AG04450 (cell line): ENCODE data around the gene L2HGDH. TPM values are rescaled to one million over a fixed set of nuclear protein-coding genes. Genes with fewer than 3 reads are reported as not detected.

ENCODE experiments used
- CTCF ChIA-PET: fragments of 300-600, 350-600 bp; formaldehyde crosslinking; extraction: SDS; loops from one replicate; lab custom pipeline; 2022; ENCODE audit warnings: antibody characterized with exemption, inconsistent platforms; lab: Charles Lee
- POLR2A ChIA-PET: fragments of 350-600 bp; formaldehyde crosslinking; extraction: SDS; loops from one replicate; lab custom pipeline; 2021; ENCODE audit warnings: antibody characterized with exemption, inconsistent platforms; lab: Yijun Ruan, JAX
- DNase-seq: peaks from one replicate; pipeline ENCODE4 v3.0.0-alpha.2; 2011; ENCODE audit warnings: low read depth, low spot score
- H3K27ac ChIP-seq: one replicate; pipeline ENCODE4 v1.5.1; 2012; ENCODE audit warnings: low read depth, low read length, control low read depth
- H3K27me3 ChIP-seq: one replicate; pipeline ENCODE4 v1.6.0; 2012; ENCODE audit warnings: low read length; ENCODE audit not compliant: control insufficient read depth, insufficient read depth
- H3K4me3 ChIP-seq: 2 replicates; pipeline ENCODE4 v1.5.1; 2011; ENCODE audit warnings: mild to moderate bottlenecking, low read depth, low read length, control low read depth
- H3K9me3 ChIP-seq: 2 replicates; pipeline ENCODE4 v1.5.1; 2012; ENCODE audit warnings: low read length; ENCODE audit not compliant: control insufficient read depth, insufficient read depth
- CTCF ChIP-seq: IDR thresholded peaks from 2 replicates; pipeline ENCODE4 v1.5.1; 2011; ENCODE audit warnings: low read depth, low read length, control low read depth, inconsistent platforms
- polyA plus RNA-seq: library from polyadenylated mRNA; depleted of rRNA; stranded (reverse); fragments of >200 nt; gene quantifications from 2 replicates; pipeline ENCODE4 v1.2.3, GENCODE V29; 2011

L2HGDH gene
- polyA plus RNA-seq, 1 experiment, result 3.6 TPM

DNA sequence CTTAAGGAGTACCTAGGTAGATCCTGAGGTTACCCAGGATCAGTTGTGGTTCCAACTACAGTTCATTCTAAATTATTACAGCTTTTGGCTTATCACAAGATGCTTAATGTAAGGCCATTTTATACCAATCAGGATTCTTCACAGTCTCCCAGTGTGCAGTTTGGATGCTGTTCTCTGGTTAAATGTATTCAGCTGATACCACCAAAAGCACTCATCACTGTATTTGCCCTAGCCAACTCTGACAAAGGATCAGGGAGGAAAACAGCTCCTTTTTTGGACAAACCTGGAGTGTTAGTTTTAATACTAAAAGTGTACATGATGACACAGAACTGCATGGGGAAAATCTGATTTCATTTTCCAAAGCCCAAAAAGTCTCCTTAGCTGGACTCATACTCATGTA is 19.6 kb upstream of the L2HGDH start:
- no peak for TF ChIP-seq CTCF
- DNase-seq, result no peak
- no peak overlapping the region for H3K4me3 ChIP-seq
- ChIA-PET POLR2A (interaction anchor here (0.6 kb wide), 1 partner anchor 19 kb away, joined by 5 read pairs; no protein-coding TSS in a partner anchor), CTCF (interaction anchor here (1.8 to 2.3 kb wide), 2 partner anchors 11 to 14 kb away, joined by 4 to 16 read pairs; no protein-coding TSS in a partner anchor)
- no peak overlapping the region for H3K27ac ChIP-seq
- no peaks in the 10 kb centered on the region for H3K9me3 ChIP-seq
- H3K27me3 ChIP-seq, result no peaks in the 10 kb centered on the region

DNA sequence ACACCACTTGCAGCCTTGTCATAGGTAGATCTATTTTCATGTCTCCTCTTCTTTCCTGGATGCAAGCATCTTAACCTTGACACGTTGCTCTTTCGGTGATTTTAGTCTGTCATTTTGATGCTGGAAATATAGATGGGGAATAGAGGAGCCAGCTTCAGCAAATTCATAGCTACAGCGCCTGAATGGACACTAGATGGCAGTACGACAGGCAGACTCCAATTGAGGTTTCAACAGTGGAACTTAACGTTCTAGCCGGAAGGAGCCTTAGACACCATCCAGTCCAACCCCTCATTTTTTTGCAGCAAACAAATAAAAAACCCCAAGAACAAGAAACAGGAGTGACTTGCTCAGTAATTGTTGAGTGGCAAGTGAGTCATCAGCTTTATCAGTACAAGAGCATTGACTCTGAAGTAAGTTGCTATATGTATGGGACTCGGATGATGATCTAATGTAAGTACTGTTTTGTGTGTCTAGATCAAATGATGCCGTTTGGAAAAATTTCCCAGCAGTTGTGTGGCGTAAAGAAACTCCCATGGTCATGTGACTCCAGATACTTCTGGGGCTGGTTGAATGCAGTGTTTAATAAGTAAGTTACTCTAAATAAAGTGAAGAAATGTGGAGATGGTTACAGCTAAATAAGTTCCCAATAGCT is 9.1 kb upstream of the L2HGDH start:
- peak overlapping the region; percentile 41 for H3K4me3 ChIP-seq
- peak overlapping the region; percentile 58 for H3K27ac ChIP-seq
- CTCF ChIA-PET, result interaction anchor here (0.7 to 3.6 kb wide), 31 partner anchors 8 to 459 kb away, joined by 3 to 20 read pairs (median 5); partner anchors contain the start of genes ATL1, CDKL1, DMAC2L and L2HGDH
- peak; percentile 86 for DNase-seq
- H3K9me3 ChIP-seq, result no peaks in the 10 kb centered on the region
- no peaks in the 10 kb centered on the region for H3K27me3 ChIP-seq
- TF ChIP-seq CTCF, result peak; percentile 95
- POLR2A ChIA-PET, result interaction anchor here (0.8 to 1.0 kb wide), 2 partner anchors 9 to 347 kb away, joined by 3 to 5 read pairs; partner anchors contain the start of genes DMAC2L, L2HGDH and SAV1

GRCh38 chr14:50320283-50320682 is 8.3 kb upstream of the L2HGDH start:
- Histone ChIP-seq H3K4me3 (no peak overlapping the region; the same call in 1 of the 2 replicates), H3K27me3 (no peaks in the 10 kb centered on the region), H3K9me3 (no peaks in the 10 kb centered on the region), H3K27ac (no peak overlapping the region)
- ChIA-PET POLR2A (interaction anchor here (0.5 to 1.0 kb wide), 2 partner anchors 8 to 13 kb away, joined by 5 to 10 read pairs; partner anchors contain the start of genes DMAC2L and L2HGDH), CTCF (interaction anchor here (0.5 to 3.6 kb wide), 27 partner anchors 8 to 459 kb away, joined by 3 to 20 read pairs (median 6); partner anchors contain the start of genes ATL1, CDKL1, DMAC2L and L2HGDH)
- DNase-seq, result no peak
- no peak for TF ChIP-seq CTCF

- no peak for TF ChIP-seq CTCF
- DNase-seq, result no peak
- CTCF ChIA-PET, result interaction anchor here (0.7 to 3.6 kb wide), 15 partner anchors 9 to 540 kb away, joined by 3 to 20 read pairs (median 4); partner anchors contain the start of genes CDKL1 and MAP4K5
Measured at GRCh38 chr14:50319721-50320120, 7.7 kb upstream of the L2HGDH start.

GRCh38 chr14:50319293-50319692 is 7.3 kb upstream of the L2HGDH start:
- CTCF ChIA-PET, result interaction anchor here (0.7 to 3.6 kb wide), 8 partner anchors 13 to 541 kb away, joined by 3 to 19 read pairs (median 4); no protein-coding TSS in a partner anchor
- H3K27ac ChIP-seq, result no peak overlapping the region
- TF ChIP-seq CTCF, result no peak

More at GRCh38 chr14:50319721-50320120, 7.7 kb upstream of the L2HGDH start:
- no peak overlapping the region for H3K27ac ChIP-seq
- H3K9me3 ChIP-seq, result no peaks in the 10 kb centered on the region
- H3K27me3 ChIP-seq, result no peaks in the 10 kb centered on the region
- no peak overlapping the region for H3K4me3 ChIP-seq
- POLR2A ChIA-PET, result no interaction called here

More at GRCh38 chr14:50319293-50319692, 7.3 kb upstream of the L2HGDH start:
- no peaks in the 10 kb centered on the region for H3K9me3 ChIP-seq
- DNase-seq, result no peak
- POLR2A ChIA-PET, result no interaction called here
- no peaks in the 10 kb centered on the region for H3K27me3 ChIP-seq
- no peak overlapping the region for H3K4me3 ChIP-seq
